GM23248 (cell line): ENCODE measurements around the gene GPS1.

Experiments
- EZH2 ChIP-seq: fragments of 200-600 bp; sonication (generic); IDR thresholded peaks from 2 replicates; pipeline ENCODE4 v1.6.1; 2018; ENCODE audit warnings: antibody characterized with exemption, mild to moderate bottlenecking; ENCODE audit not compliant: insufficient read depth, poor library complexity, severe bottlenecking
- EZH2phosphoT487 ChIP-seq: fragments of 200-600 bp; sonication (generic); IDR thresholded peaks from 2 replicates; pipeline ENCODE4 v1.6.1; 2018; ENCODE audit warnings: antibody characterized with exemption, moderate library complexity, mild to moderate bottlenecking, low read depth; ENCODE audit not compliant: insufficient read depth

DNA sequence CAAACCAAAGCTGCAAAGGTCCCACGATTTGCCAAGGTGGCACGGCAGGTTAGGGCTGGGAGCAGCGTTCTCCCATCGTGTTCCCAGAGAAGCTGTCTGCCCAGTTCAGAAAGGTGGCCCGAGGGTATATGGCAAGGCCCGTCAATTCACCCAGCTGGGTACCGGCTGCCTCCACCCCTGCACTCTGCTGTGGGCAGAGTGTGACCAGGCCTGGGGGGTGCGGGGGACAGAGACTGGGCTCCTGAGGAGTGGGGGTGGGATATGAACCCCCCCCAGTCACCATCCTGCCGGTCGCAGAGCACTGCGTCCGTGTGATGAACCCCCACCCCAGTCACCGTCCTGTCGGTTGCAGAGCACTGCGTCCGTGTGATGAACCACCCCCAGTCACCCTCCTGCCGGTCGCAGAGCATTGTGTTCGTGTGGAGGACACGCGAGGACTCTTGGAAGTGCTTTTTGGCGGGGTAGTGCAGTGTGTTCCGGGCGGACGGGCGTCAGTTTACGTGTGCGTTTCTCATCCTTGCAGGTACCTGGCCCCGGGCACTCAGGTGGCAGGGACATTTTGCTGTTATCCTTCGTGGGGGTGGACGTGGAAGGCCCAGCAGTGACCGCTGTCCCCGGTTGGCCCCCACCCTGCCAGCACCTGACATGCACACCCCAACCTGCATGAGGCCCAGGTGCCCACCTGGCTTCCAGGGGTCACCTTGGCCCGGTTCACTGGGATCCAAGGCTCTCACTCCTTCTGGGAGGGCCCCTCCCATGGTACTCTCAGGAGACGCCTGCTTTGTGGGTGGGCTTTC lies 49.0 kb downstream of the GPS1 start:
- TF ChIP-seq EZH2phosphoT487, result no peak
- no peak for TF ChIP-seq EZH2
